Peyer's patch (tissue), 4 donors: ENCODE measurements around the gene CFI.

Experiments
- POLR2A ChIP-seq, 2 donors: fragments of 450-650 bp; IDR thresholded peaks; one replicate each; pipeline ENCODE4 v1.5.1; 2017; ENCODE audit warnings: antibody characterized with exemption in 2 of 2, mild to moderate bottlenecking in 2 of 2, moderate library complexity in 2 of 2
- TF ChIP-seq, protein P1 (sequence below), 6 experiments: fragments of 450-650 bp in 4 of 6; fragments of 200-600 bp in 2 of 6; sonication (generic) in 1 of 6; IDR thresholded peaks; one replicate each; pipeline ENCODE4 v1.5.1; 2017 to 2019; ENCODE audit warnings: antibody characterized with exemption in 6 of 6, mild to moderate bottlenecking in 3 of 6, moderate library complexity in 1 of 6

DNA sequence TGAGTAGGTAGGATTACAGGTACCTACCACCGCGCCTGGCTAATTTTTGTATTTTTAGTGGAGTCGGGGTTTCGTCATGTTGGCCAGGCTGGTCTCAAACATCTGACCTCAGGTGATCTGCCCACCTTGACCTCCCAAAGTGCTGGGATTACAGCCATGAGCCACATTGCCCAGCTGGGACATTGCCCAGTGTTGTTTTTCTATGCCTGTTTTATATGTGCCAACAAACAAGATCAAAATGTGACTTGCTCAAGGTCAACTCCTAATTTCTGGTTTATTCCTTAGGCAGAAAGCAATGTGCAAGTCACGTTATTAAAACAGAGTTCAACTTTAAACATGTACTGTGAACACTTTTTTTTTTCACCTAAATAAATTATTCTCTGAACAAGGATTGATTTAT lies 48.8 kb upstream of the CFI start:
- TF ChIP-seq, protein P1, sequence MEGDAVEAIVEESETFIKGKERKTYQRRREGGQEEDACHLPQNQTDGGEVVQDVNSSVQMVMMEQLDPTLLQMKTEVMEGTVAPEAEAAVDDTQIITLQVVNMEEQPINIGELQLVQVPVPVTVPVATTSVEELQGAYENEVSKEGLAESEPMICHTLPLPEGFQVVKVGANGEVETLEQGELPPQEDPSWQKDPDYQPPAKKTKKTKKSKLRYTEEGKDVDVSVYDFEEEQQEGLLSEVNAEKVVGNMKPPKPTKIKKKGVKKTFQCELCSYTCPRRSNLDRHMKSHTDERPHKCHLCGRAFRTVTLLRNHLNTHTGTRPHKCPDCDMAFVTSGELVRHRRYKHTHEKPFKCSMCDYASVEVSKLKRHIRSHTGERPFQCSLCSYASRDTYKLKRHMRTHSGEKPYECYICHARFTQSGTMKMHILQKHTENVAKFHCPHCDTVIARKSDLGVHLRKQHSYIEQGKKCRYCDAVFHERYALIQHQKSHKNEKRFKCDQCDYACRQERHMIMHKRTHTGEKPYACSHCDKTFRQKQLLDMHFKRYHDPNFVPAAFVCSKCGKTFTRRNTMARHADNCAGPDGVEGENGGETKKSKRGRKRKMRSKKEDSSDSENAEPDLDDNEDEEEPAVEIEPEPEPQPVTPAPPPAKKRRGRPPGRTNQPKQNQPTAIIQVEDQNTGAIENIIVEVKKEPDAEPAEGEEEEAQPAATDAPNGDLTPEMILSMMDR (IDR thresholded peaks at IDR 0.05), result no peak
- no peak for TF ChIP-seq POLR2A (IDR thresholded peaks at IDR 0.05)
